ENCODE data around the gene RADIL.
"Not testable (repeated sequence)": the region's sequence is repeated elsewhere in the genome, so short reads cannot be mapped to it uniquely, and the experiment has no call there.

Gene RADIL

GRCh38 chr7:4805984-4806300 lies 77.6 kb downstream of the RADIL start:
- no peak overlapping the region for H3K4me3 Mint-ChIP-seq
- H3K4me1 Mint-ChIP-seq (ENCODE audit: low read depth): peaks cover 4% of the 10 kb centered on the region
- peaks cover 28% of the 10 kb centered on the region for H3K27me3 Mint-ChIP-seq (ENCODE audit: low read depth)
- H3K36me3 Mint-ChIP-seq (ENCODE audit: low read depth): no peaks in the 10 kb centered on the region
- H3K9me3 Mint-ChIP-seq: no peaks in the 10 kb centered on the region
- no peak overlapping the region for H3K27ac Mint-ChIP-seq

- Mint-ChIP-seq H3K4me3 (no peak overlapping the region), H3K4me1 (ENCODE audit: low read depth) (peaks cover 3% of the 10 kb centered on the region), H3K27ac (no peak overlapping the region), H3K27me3 (ENCODE audit: low read depth) (peaks cover 26% of the 10 kb centered on the region), H3K9me3 (no peaks in the 10 kb centered on the region), H3K36me3 (ENCODE audit: low read depth) (no peaks in the 10 kb centered on the region)
Measured at GRCh38 chr7:4805110-4805983, 78.2 kb downstream of the RADIL start.

- Mint-ChIP-seq H3K27me3 (ENCODE audit: low read depth) (peaks cover 18% of the 10 kb centered on the region), H3K9me3 (no peaks in the 10 kb centered on the region), H3K36me3 (ENCODE audit: low read depth) (no peaks in the 10 kb centered on the region), H3K4me1 (ENCODE audit: low read depth) (no peaks in the 10 kb centered on the region), H3K27ac (no peak overlapping the region), H3K4me3 (no peak overlapping the region)
Measured at GRCh38 chr7:4803397-4804241, 79.9 kb downstream of the RADIL start.

- not testable (repeated sequence) for H3K27me3 Mint-ChIP-seq (ENCODE audit: low read depth); H3K9me3 Mint-ChIP-seq; H3K4me3 Mint-ChIP-seq; H3K4me1 Mint-ChIP-seq (ENCODE audit: low read depth); H3K27ac Mint-ChIP-seq; H3K36me3 Mint-ChIP-seq (ENCODE audit: low read depth)
Measured at GRCh38 chr7:4802577-4802976, 80.9 kb downstream of the RADIL start.

- H3K27ac Mint-ChIP-seq: no peak overlapping the region
- no peak overlapping the region for H3K4me3 Mint-ChIP-seq
- no peaks in the 10 kb centered on the region for H3K9me3 Mint-ChIP-seq
- H3K36me3 Mint-ChIP-seq (ENCODE audit: low read depth): no peaks in the 10 kb centered on the region
- H3K27me3 Mint-ChIP-seq (ENCODE audit: low read depth): peaks cover 4% of the 10 kb centered on the region
- H3K4me1 Mint-ChIP-seq (ENCODE audit: low read depth): no peaks in the 10 kb centered on the region
Measured at GRCh38 chr7:4801839-4802231, 81.7 kb downstream of the RADIL start.

GRCh38 chr7:4800926-4801838 lies 82.3 kb downstream of the RADIL start:
- Mint-ChIP-seq H3K36me3 (ENCODE audit: low read depth) (no peaks in the 10 kb centered on the region), H3K27ac (no peak overlapping the region), H3K27me3 (ENCODE audit: low read depth) (no peaks in the 10 kb centered on the region), H3K4me1 (ENCODE audit: low read depth) (no peaks in the 10 kb centered on the region), H3K9me3 (no peaks in the 10 kb centered on the region), H3K4me3 (no peak overlapping the region)

- Mint-ChIP-seq H3K4me1 (ENCODE audit: low read depth) (no peaks in the 10 kb centered on the region), H3K27me3 (ENCODE audit: low read depth) (no peaks in the 10 kb centered on the region), H3K4me3 (no peak overlapping the region), H3K9me3 (no peaks in the 10 kb centered on the region), H3K36me3 (ENCODE audit: low read depth) (peaks cover 1% of the 10 kb centered on the region), H3K27ac (no peak overlapping the region)
Measured at GRCh38 chr7:4800487-4800886, 83.0 kb downstream of the RADIL start.

- no peaks in the 10 kb centered on the region for H3K27me3 Mint-ChIP-seq (ENCODE audit: low read depth)
- H3K9me3 Mint-ChIP-seq: no peaks in the 10 kb centered on the region
- no peaks in the 10 kb centered on the region for H3K4me1 Mint-ChIP-seq (ENCODE audit: low read depth)
- no peak overlapping the region for H3K27ac Mint-ChIP-seq
- peaks cover 1% of the 10 kb centered on the region for H3K36me3 Mint-ChIP-seq (ENCODE audit: low read depth)
- no peak overlapping the region for H3K4me3 Mint-ChIP-seq
Measured at GRCh38 chr7:4799508-4800268, 83.8 kb downstream of the RADIL start.

- Mint-ChIP-seq H3K4me1 (ENCODE audit: low read depth) (no peaks in the 10 kb centered on the region), H3K27ac (peak overlapping the region; percentile 19), H3K27me3 (ENCODE audit: low read depth) (no peaks in the 10 kb centered on the region), H3K9me3 (no peaks in the 10 kb centered on the region), H3K4me3 (no peak overlapping the region), H3K36me3 (ENCODE audit: low read depth) (peaks cover 4% of the 10 kb centered on the region)
Measured at GRCh38 chr7:4798706-4799235, 84.7 kb downstream of the RADIL start.

GRCh38 chr7:4797858-4798705 lies 85.4 kb downstream of the RADIL start:
- H3K36me3 Mint-ChIP-seq (ENCODE audit: low read depth): peaks cover 4% of the 10 kb centered on the region
- H3K27me3 Mint-ChIP-seq (ENCODE audit: low read depth): no peaks in the 10 kb centered on the region
- no peaks in the 10 kb centered on the region for H3K4me1 Mint-ChIP-seq (ENCODE audit: low read depth)
- H3K27ac Mint-ChIP-seq: no peak overlapping the region
- H3K4me3 Mint-ChIP-seq: no peak overlapping the region
- no peaks in the 10 kb centered on the region for H3K9me3 Mint-ChIP-seq

- Mint-ChIP-seq H3K36me3 (ENCODE audit: low read depth) (peaks cover 8% of the 10 kb centered on the region), H3K27ac (no peak overlapping the region), H3K27me3 (ENCODE audit: low read depth) (no peaks in the 10 kb centered on the region), H3K4me1 (ENCODE audit: low read depth) (peaks cover 2% of the 10 kb centered on the region), H3K9me3 (no peaks in the 10 kb centered on the region), H3K4me3 (no peak overlapping the region)
Measured at GRCh38 chr7:4796453-4796852, 87.1 kb downstream of the RADIL start.

GRCh38 chr7:4794591-4795350 lies 88.7 kb downstream of the RADIL start:
- no peak overlapping the region for H3K27ac Mint-ChIP-seq
- peaks cover 9% of the 10 kb centered on the region for H3K36me3 Mint-ChIP-seq (ENCODE audit: low read depth)
- peaks cover 2% of the 10 kb centered on the region for H3K4me1 Mint-ChIP-seq (ENCODE audit: low read depth)
- H3K9me3 Mint-ChIP-seq: no peaks in the 10 kb centered on the region
- no peak overlapping the region for H3K4me3 Mint-ChIP-seq
- no peaks in the 10 kb centered on the region for H3K27me3 Mint-ChIP-seq (ENCODE audit: low read depth)

Data from T-helper 1 cell treated with Interleukin-12 subunit alpha and Interleukin-12 subunit beta and Interleukin-4 antibody, amounts not matched to agents 30 μg/mL and 1 μg/mL, for 36 hours (primary cell).